Measurements from ENCODE around the gene IGSF9B. TPM values are rescaled to one million over a fixed set of nuclear protein-coding genes. Genes with fewer than 3 reads are reported as not detected.

The IGSF9B gene
- total RNA-seq, 2 experiments from 2014 or later, result 24.6 to 30.3 TPM

- no peaks in the 10 kb centered on the region for H3K27me3 Mint-ChIP-seq
- CTCF ChIA-PET, result no interaction called here
- POLR2A ChIA-PET, result no interaction called here
- H3K4me3 Mint-ChIP-seq, result no peak overlapping the region
- peaks cover 30% of the 10 kb centered on the region for H3K36me3 Mint-ChIP-seq
- no peak overlapping the region for H3K27ac Mint-ChIP-seq
- DNase-seq, result no peak
- intact Hi-C loops (cut with micrococcal nuclease), result no loop called here
- no peaks in the 10 kb centered on the region for H3K4me1 Mint-ChIP-seq (ENCODE audit: low read depth)
- H3K9me3 Mint-ChIP-seq, result no peaks in the 10 kb centered on the region
Measured at GRCh38 chr11:133908827-133909226, 47.9 kb downstream of the IGSF9B start.

- Mint-ChIP-seq H3K27me3 (no peaks in the 10 kb centered on the region), H3K36me3 (peaks cover 29% of the 10 kb centered on the region), H3K4me1 (ENCODE audit: low read depth) (no peaks in the 10 kb centered on the region), H3K27ac (no peak overlapping the region), H3K4me3 (no peak overlapping the region), H3K9me3 (no peaks in the 10 kb centered on the region)
- intact Hi-C loops (cut with micrococcal nuclease), result no loop called here
- POLR2A ChIA-PET, result no interaction called here
- CTCF ChIA-PET, result no interaction called here
- DNase-seq, result no peak
Measured at GRCh38 chr11:133907841-133908241, 48.9 kb downstream of the IGSF9B start.

GRCh38 chr11:133907216-133907615, 49.6 kb downstream of the IGSF9B start:
- ChIA-PET POLR2A (no interaction called here), CTCF (no interaction called here)
- H3K4me1 Mint-ChIP-seq (ENCODE audit: low read depth), result no peaks in the 10 kb centered on the region
- no peak for DNase-seq
- no peak overlapping the region for H3K27ac Mint-ChIP-seq
- intact Hi-C loops (cut with micrococcal nuclease), result no loop called here
- no peaks in the 10 kb centered on the region for H3K27me3 Mint-ChIP-seq
- H3K9me3 Mint-ChIP-seq, result no peaks in the 10 kb centered on the region
- peaks cover 26% of the 10 kb centered on the region for H3K36me3 Mint-ChIP-seq
- no peak overlapping the region for H3K4me3 Mint-ChIP-seq

- H3K4me1 Mint-ChIP-seq (ENCODE audit: low read depth), result no peaks in the 10 kb centered on the region
- POLR2A ChIA-PET, result no interaction called here
- CTCF ChIA-PET, result no interaction called here
- no peak for DNase-seq
- no peaks in the 10 kb centered on the region for H3K9me3 Mint-ChIP-seq
- H3K4me3 Mint-ChIP-seq, result no peak overlapping the region
- no peaks in the 10 kb centered on the region for H3K27me3 Mint-ChIP-seq
- no peak overlapping the region for H3K27ac Mint-ChIP-seq
- peaks cover 23% of the 10 kb centered on the region for H3K36me3 Mint-ChIP-seq
- intact Hi-C loops (cut with micrococcal nuclease), result no loop called here
Measured at GRCh38 chr11:133906746-133907145, 50.0 kb downstream of the IGSF9B start.

GRCh38 chr11:133906241-133906640, 50.5 kb downstream of the IGSF9B start:
- POLR2A ChIA-PET, result no interaction called here
- intact Hi-C loops (cut with micrococcal nuclease), result no loop called here
- Mint-ChIP-seq H3K36me3 (peaks cover 20% of the 10 kb centered on the region), H3K9me3 (no peaks in the 10 kb centered on the region), H3K27ac (no peak overlapping the region), H3K4me1 (ENCODE audit: low read depth) (no peaks in the 10 kb centered on the region), H3K27me3 (no peaks in the 10 kb centered on the region), H3K4me3 (no peak overlapping the region)
- DNase-seq, result no peak
- CTCF ChIA-PET, result no interaction called here

- H3K27me3 Mint-ChIP-seq, result no peaks in the 10 kb centered on the region
- no peak overlapping the region for H3K4me3 Mint-ChIP-seq
- no peaks in the 10 kb centered on the region for H3K9me3 Mint-ChIP-seq
- ChIA-PET POLR2A (no interaction called here), CTCF (no interaction called here)
- H3K36me3 Mint-ChIP-seq, result peaks cover 20% of the 10 kb centered on the region
- no peak overlapping the region for H3K27ac Mint-ChIP-seq
- intact Hi-C loops (cut with micrococcal nuclease), result no loop called here
- DNase-seq, result no peak
- H3K4me1 Mint-ChIP-seq (ENCODE audit: low read depth), result no peaks in the 10 kb centered on the region
Measured at GRCh38 chr11:133905677-133906156, 51.1 kb downstream of the IGSF9B start.

- Mint-ChIP-seq H3K27me3 (no peaks in the 10 kb centered on the region), H3K27ac (no peak overlapping the region), H3K9me3 (no peaks in the 10 kb centered on the region), H3K36me3 (peaks cover 16% of the 10 kb centered on the region), H3K4me3 (no peak overlapping the region), H3K4me1 (ENCODE audit: low read depth) (no peaks in the 10 kb centered on the region)
- ChIA-PET POLR2A (no interaction called here), CTCF (no interaction called here)
- no peak for DNase-seq
- intact Hi-C loops (cut with micrococcal nuclease), result no loop called here
Measured at GRCh38 chr11:133904818-133905515, 51.8 kb downstream of the IGSF9B start.

- Mint-ChIP-seq H3K4me3 (no peak overlapping the region), H3K27ac (no peak overlapping the region), H3K27me3 (no peaks in the 10 kb centered on the region), H3K9me3 (no peaks in the 10 kb centered on the region), H3K4me1 (ENCODE audit: low read depth) (no peaks in the 10 kb centered on the region), H3K36me3 (peaks cover 12% of the 10 kb centered on the region)
- CTCF ChIA-PET, result interaction anchor here (1.2 kb wide), 1 partner anchor 146 kb away, joined by 3 read pairs; no protein-coding TSS in a partner anchor
- POLR2A ChIA-PET, result no interaction called here
- DNase-seq, result no peak
- intact Hi-C loops (cut with micrococcal nuclease), result no loop called here
Measured at GRCh38 chr11:133903875-133904817, 52.6 kb downstream of the IGSF9B start.

- Mint-ChIP-seq H3K27ac (no peak overlapping the region), H3K27me3 (no peaks in the 10 kb centered on the region), H3K4me1 (ENCODE audit: low read depth) (no peaks in the 10 kb centered on the region), H3K36me3 (peaks cover 6% of the 10 kb centered on the region), H3K4me3 (no peak overlapping the region), H3K9me3 (no peaks in the 10 kb centered on the region)
- ChIA-PET POLR2A (no interaction called here), CTCF (interaction anchor here (1.2 kb wide), 1 partner anchor 147 kb away, joined by 3 read pairs; no protein-coding TSS in a partner anchor)
- intact Hi-C loops (cut with micrococcal nuclease), result no loop called here
- no peak for DNase-seq
Measured at GRCh38 chr11:133903056-133903455, 53.7 kb downstream of the IGSF9B start.

GRCh38 chr11:133902506-133902905, 54.3 kb downstream of the IGSF9B start:
- peaks cover 6% of the 10 kb centered on the region for H3K36me3 Mint-ChIP-seq
- no peak overlapping the region for H3K4me3 Mint-ChIP-seq
- intact Hi-C loops (cut with micrococcal nuclease), result no loop called here
- no peaks in the 10 kb centered on the region for H3K27me3 Mint-ChIP-seq
- POLR2A ChIA-PET, result no interaction called here
- H3K9me3 Mint-ChIP-seq, result no peaks in the 10 kb centered on the region
- no peaks in the 10 kb centered on the region for H3K4me1 Mint-ChIP-seq (ENCODE audit: low read depth)
- DNase-seq, result no peak
- CTCF ChIA-PET, result interaction anchor here (1.2 kb wide), 1 partner anchor 148 kb away, joined by 3 read pairs; no protein-coding TSS in a partner anchor
- no peak overlapping the region for H3K27ac Mint-ChIP-seq

- no peak overlapping the region for H3K27ac Mint-ChIP-seq
- H3K4me3 Mint-ChIP-seq, result no peak overlapping the region
- H3K27me3 Mint-ChIP-seq, result no peaks in the 10 kb centered on the region
- DNase-seq, result no peak
- H3K4me1 Mint-ChIP-seq (ENCODE audit: low read depth), result no peaks in the 10 kb centered on the region
- H3K36me3 Mint-ChIP-seq, result peaks cover 4% of the 10 kb centered on the region
- intact Hi-C loops (cut with micrococcal nuclease), result no loop called here
- CTCF ChIA-PET, result no interaction called here
- no peaks in the 10 kb centered on the region for H3K9me3 Mint-ChIP-seq
- POLR2A ChIA-PET, result no interaction called here
Measured at GRCh38 chr11:133901999-133902398, 54.8 kb downstream of the IGSF9B start.

- Mint-ChIP-seq H3K27me3 (no peaks in the 10 kb centered on the region), H3K4me3 (no peak overlapping the region), H3K27ac (no peak overlapping the region), H3K9me3 (no peaks in the 10 kb centered on the region), H3K36me3 (peaks cover 3% of the 10 kb centered on the region), H3K4me1 (ENCODE audit: low read depth) (no peaks in the 10 kb centered on the region)
- no peak for DNase-seq
- POLR2A ChIA-PET, result no interaction called here
- intact Hi-C loops (cut with micrococcal nuclease), result no loop called here
- CTCF ChIA-PET, result no interaction called here
Measured at GRCh38 chr11:133901316-133901715, 55.5 kb downstream of the IGSF9B start.

Measured in activated CD4-positive, alpha-beta memory T cell treated with anti-CD3 and anti-CD28 coated beads for 36 hours (primary cell).